D341Med (cell line): ENCODE measurements around the gene FBLN1.
"Not testable (repeated sequence)": the region's sequence is repeated elsewhere in the genome, so short reads cannot be mapped to it uniquely, and the experiment has no call there.

Experiments
- DNase-seq: peaks from one replicate; pipeline ENCODE4 v3.0.0; 2012; ENCODE audit warnings: low spot score

Gene FBLN1

DNA sequence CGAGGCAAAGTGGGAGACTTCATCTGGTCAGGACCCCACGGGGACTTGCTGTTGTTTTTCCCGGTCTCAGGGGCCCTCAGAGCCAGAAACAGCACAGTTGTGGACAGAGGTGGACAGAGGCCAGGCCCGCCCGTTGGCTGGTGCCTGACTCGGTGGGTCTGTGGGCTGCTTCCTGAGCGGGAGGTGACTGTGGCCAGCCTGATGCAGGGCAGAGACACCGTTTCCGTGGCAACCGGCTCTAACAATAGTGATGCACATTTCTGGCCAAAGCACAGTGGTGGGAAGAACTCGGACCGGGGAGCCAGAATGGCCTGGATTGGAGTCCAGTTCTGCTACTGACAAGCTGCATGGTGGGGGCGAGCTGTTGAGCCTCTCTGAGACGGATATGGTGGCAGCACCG lies 110.3 kb downstream of the FBLN1 start:
- DNase-seq, result no peak

GRCh38 chr22:45615364-45615763 lies 112.7 kb downstream of the FBLN1 start:
- no peak for DNase-seq

GRCh38 chr22:45616432-45616831 lies 113.7 kb downstream of the FBLN1 start:
- no peak for DNase-seq

GRCh38 chr22:45617948-45618347 lies 115.3 kb downstream of the FBLN1 start:
- no peak for DNase-seq

- DNase-seq, result no peak
Measured at GRCh38 chr22:45620706-45621105, 118.0 kb downstream of the FBLN1 start.

DNA sequence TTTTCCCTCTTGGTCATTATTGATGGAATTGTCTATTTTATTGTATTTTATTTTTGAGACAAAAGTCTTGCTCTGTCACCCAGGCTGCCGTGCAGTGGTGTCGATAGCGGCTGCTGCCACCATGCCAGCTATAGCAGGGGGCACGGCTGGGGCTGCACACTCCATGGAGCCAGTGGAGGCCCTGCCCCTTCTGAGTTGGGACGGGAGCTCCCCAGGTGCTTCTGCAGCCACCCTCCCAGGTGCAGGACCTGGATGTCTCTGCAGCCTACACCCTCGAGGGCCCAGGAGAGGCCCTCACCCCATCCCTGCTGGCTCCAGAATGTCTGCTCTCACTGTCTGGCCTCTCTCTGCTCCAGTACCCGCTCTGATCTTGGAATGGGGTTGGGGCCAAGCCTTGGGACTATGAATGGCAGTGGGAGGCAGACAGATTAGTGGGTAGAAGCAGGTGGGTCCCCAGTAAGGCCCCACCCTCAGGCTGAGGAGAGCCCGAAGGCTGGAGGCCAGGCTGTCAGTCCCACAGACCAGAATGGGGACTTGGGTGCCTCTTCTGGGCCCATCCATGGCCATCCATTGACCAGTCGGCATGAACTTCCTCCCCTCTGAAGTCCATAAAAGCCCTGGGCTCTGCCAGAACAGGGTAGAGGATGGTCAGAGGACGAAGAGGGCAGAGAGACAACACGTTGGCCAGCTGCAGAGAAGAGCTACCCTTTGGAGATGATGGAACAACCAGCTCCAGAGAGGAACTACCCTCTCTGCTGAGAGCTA lies 119.3 kb downstream of the FBLN1 start:
- DNase-seq, result no peak

- DNase-seq, result not testable (repeated sequence)
Measured at GRCh38 chr22:45623464-45624145, 120.9 kb downstream of the FBLN1 start.

DNA sequence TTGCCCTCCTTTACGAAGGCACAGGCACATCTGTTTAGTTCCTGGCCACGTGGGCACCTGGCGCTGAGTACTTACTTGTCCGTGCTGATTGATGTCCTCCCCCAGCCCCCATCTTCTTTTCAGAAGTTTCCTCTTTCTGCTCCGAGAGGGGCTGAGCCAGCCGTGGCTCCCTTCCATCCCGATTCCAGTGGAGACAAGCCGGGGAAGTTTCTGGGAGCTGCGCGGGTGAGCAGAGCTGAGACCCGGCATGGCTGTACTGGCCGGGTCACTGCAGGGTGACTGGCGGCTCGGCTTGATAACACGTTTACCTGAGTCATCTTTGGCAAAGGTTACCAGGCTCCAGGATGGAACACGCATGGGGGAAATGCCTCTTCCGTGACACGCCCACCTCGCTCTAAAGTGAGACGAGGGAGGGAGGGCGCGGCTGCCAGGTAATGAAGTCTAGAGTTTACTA lies 123.5 kb downstream of the FBLN1 start:
- DNase-seq, result no peak

DNA sequence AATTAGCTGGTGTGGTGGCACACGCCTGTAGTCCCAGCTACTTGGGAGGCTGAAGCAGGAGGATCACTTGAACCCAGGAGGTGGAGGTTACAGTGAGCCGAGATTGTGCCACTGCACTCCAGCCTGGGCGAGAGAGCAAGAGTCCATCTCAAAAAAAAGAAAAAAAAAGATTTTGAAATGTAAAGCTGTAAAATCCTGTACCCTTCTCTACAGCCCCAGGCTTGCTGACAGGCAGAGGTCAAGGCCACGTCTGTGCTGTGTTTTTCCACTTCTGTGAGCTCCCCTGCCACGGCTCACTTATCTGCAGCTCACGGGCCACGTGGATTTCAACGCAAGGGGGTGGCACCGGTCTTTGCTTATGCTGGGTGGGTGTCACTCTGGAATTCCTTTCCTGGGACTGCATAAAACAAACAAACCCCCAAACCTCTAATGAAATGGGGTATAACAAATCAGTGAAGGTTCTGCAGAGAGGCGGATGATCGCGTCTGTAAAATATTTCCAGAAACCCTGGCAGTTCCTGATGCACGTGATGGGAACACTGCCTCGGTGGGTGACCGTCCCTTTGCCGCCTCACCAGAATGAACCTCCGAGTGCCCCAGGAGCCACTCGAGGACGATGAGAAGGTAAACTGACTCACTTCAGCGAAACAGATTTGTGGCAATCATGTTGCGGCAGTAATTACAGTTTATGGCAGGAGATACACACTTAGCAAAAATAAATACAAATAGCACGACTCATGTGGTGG lies 125.0 kb downstream of the FBLN1 start:
- no peak for DNase-seq

- DNase-seq, result no peak
Measured at GRCh38 chr22:45628515-45628914, 125.8 kb downstream of the FBLN1 start.

DNA sequence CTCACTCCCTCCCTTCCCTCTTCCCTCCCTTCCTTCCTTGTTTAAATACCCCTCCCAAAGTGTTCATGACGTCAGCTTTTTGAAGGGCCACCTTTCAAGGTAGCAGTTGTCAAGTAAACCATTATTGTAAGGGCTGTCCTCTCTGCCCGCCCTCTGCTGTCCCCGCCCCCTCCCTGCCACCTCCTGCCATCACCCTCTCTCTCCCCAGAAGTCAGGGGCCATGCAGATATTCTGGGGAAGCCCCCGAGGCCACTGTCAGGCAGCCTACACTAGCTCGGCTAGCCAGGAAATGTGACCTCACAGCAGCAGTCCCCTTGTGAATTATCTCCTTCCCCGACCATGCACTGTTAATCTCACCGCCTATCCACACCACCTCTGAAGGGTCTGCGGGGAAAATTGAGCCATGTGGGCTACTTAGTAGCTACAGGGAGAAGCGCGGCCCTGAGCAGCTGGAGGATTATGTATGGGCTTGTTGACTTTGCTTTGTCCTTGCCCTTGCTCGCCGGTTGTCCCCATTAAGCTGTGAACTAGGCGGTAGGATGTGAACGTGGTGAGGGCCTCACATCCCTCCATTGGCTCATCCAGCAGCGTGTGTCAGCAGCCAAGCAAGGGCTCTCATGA lies 126.9 kb downstream of the FBLN1 start:
- no peak for DNase-seq

- no peak for DNase-seq
Measured at GRCh38 chr22:45630436-45630835, 127.8 kb downstream of the FBLN1 start.

- DNase-seq, result no peak
Measured at GRCh38 chr22:45631140-45631840, 128.6 kb downstream of the FBLN1 start.

- DNase-seq, result no peak
Measured at GRCh38 chr22:45631841-45632238, 129.2 kb downstream of the FBLN1 start.

GRCh38 chr22:45632791-45633515 lies 130.3 kb downstream of the FBLN1 start:
- no peak for DNase-seq

DNA sequence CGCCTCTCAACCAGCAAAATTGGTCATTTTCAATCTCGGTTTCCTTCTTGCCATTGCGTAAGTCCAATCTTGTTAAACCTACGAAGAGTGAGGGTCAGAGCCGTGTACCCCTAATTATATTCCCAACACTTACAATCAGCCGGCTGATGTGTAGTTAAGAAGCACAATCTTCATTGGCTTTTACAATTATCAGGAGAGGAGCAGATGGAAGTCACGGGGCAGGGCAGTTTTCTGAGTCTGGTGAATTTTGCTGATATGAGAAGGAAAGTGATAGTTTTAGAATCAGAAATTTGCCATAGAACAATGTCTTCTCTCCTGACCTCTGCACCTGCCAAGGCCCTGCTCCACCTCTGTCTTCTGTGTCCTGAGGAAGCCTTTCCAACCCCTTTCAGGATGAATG lies 134.0 kb downstream of the FBLN1 start:
- no peak for DNase-seq

- DNase-seq, result no peak
Measured at GRCh38 chr22:45638197-45638596, 135.5 kb downstream of the FBLN1 start.

DNA sequence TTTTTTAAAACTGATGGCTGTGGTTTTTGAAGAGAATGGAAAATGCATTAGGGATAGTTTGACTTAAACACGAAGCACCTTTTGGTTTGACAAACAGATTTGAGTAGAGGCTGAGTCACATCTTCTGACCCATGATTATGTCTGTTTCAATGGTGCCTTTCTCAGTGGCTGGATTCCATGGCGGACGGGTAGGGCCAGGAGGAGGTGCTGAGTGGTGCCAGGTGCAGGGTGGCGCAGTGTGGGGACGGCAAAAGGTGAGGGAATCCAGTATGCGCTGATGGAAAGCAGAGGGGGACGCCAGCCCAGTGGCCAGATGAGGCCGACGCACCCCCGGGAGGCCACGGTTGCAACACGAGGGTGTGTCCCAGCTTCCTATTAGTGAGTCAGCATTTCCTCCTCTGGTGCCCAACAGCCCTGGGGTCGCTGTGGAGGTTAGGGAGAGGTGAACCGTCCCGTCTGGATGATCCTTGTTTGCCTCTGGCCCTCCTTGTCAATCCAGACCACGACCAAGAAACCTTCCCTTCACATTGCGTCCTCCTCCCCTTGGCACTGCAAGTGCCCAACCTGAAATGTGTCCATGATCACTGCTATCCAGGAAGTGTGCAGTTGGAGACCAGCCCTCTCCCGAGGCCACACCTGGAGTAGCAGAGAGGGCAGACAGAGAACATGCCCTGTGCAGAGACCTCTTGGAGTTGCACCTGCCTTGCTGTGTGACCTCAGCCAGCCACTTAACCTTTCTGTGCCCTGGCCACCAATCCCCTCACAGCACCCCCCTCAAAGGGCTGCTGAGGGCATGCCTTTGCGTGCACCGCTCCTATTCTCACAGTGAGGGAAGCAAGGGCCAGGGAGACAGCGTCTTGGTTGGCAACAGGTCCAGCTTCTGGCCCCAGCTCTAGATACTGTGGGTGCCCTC lies 136.4 kb downstream of the FBLN1 start:
- no peak for DNase-seq

GRCh38 chr22:45639747-45640102 lies 137.0 kb downstream of the FBLN1 start:
- DNase-seq, result no peak

DNA sequence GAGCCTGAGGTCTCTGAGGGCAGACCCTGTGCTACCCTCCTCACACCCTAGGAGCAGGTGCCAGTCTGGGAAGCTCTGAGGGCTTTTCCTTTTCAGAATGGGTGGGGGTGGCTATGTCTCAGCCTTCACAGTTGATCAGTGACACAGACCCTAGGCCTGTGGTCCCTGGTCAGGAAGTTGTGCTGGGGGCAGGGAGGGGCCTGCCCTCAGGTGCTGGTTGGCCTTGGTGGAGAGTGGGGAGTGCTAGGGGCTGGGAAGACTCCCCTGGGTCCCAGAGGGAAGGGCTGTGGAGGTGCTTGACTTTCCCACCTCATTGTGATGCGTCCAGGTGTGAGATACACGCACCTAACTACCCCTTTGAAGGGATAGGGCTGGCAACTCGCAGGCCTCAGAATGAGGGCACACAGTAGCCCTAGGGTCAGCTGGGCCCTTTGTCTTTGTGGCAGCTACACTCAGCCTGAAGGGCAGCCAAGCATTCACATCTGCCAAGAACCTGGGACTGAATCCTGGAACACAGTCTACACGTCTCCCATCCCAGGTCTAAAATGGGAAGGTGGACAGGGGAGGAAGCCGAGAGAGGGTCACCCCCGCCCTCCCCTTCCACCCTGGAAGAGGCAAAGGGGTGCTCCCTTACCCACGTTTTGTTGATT lies 137.7 kb downstream of the FBLN1 start:
- DNase-seq, result no peak
